OCI-LY7 (cell line): ENCODE data around the gene NCK2.

Source experiments
- CTCF ChIP-seq: fragments of 200-600 bp; sonication (generic); conservative IDR thresholded peaks from 2 replicates; pipeline ENCODE4 v1.5.1; 2014; ENCODE audit warnings: mild to moderate bottlenecking, antibody characterized with exemption, low read length, moderate library complexity, mixed read lengths
- EZH2phosphoT487 ChIP-seq: fragments of 200-600 bp; sonication (generic); IDR thresholded peaks from 2 replicates; pipeline ENCODE4 v1.6.1; 2018; ENCODE audit warnings: low read depth, borderline replicate concordance, mild to moderate bottlenecking, mixed run types, antibody characterized with exemption, low read length, moderate library complexity, mixed read lengths

GRCh38 chr2:105824446-105824845 is 79.7 kb downstream of the NCK2 start:
- TF ChIP-seq CTCF: no peak
- no peak for TF ChIP-seq EZH2phosphoT487
